Measurements from ENCODE around the gene TAF11L14. TPM values are rescaled to one million over a fixed set of nuclear protein-coding genes. Genes with fewer than 3 reads are reported as not detected.
"Not testable (repeated sequence)": the region's sequence is repeated elsewhere in the genome, so short reads cannot be mapped to it uniquely, and the experiment has no call there.

The TAF11L14 gene
- total and polyA plus RNA-seq, 4 donors: not detected

DNA sequence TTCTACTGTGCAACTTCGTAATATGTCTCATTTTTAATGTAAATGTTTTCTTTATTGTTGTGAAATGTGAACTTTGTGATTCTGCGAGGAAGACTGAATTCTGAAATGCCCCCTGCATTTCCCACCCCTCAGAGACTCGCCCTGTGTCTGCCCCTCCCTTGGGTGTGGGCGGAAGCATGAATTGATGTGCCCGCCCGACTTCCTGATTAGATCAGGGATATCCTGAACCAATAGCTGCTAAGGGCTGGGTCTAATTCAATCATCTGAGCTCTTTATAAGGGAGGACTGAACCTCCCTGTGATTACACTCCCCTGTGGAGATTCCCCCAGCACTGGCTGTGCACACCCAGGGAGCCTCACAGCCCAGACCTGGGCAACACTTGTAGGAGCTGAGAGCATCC, 30.4 kb upstream of the TAF11L14 start, which contains the start of gene TAF11L11:
Gene TAF11L11 (plus strand): TSS at position 304 of the 400 bp plus-strand sequence.
- H3K27ac ChIP-seq (ENCODE audit: low read depth in 1 of 2, low read length in 2 of 2); H3K4me1 ChIP-seq (ENCODE audit: control insufficient read depth in 4 of 4, insufficient read depth in 4 of 4, low read length in 3 of 4); H3K27me3 ChIP-seq (ENCODE audit: control insufficient read depth in 4 of 4, insufficient read depth in 4 of 4, low read length in 3 of 4); H3K9me3 ChIP-seq (ENCODE audit: control insufficient read depth in 4 of 4, low read length in 3 of 4); H3K9ac ChIP-seq (ENCODE audit: low read depth in 1 of 2, low read length in 2 of 2); H3K4me3 ChIP-seq (ENCODE audit: low read depth in 1 of 3, low read length in 3 of 3); H3K36me3 ChIP-seq (ENCODE audit: control insufficient read depth in 4 of 4, insufficient read depth in 3 of 4, low read depth in 1 of 4, low read length in 3 of 4); DNase-seq (ENCODE audit: low spot score): not testable (repeated sequence)
- WGBS: 61% methylated on average over 6 of the region's 6 CpGs

- Histone ChIP-seq H3K36me3 (ENCODE audit: control insufficient read depth in 4 of 4, insufficient read depth in 3 of 4, low read depth in 1 of 4, low read length in 3 of 4) (no peaks in the 10 kb centered on the region), H3K27ac (ENCODE audit: low read depth in 1 of 2, low read length in 2 of 2) (no peak overlapping the region), H3K9me3 (ENCODE audit: control insufficient read depth in 4 of 4, low read length in 3 of 4) (no peaks in the 10 kb centered on the region), H3K9ac (ENCODE audit: low read depth in 1 of 2, low read length in 2 of 2) (no peak overlapping the region), H3K27me3 (ENCODE audit: control insufficient read depth in 4 of 4, insufficient read depth in 4 of 4, low read length in 3 of 4) (peaks cover 0 to 2% (median 0%) of the 10 kb centered on the region in 4 donors), H3K4me1 (ENCODE audit: control insufficient read depth in 4 of 4, insufficient read depth in 4 of 4, low read length in 3 of 4) (no peaks in the 10 kb centered on the region), H3K4me3 (ENCODE audit: low read depth in 1 of 3, low read length in 3 of 3) (no peak overlapping the region)
- no peak for DNase-seq (ENCODE audit: low spot score)
- WGBS: 89% methylated on average over 14 of the region's 14 CpGs
- TF ChIP-seq RAD21 (IDR thresholded peaks at IDR 0.05) (no peak), NR2F2 (IDR thresholded peaks at IDR 0.05) (no peak), EGR1 (IDR thresholded peaks at IDR 0.05; ENCODE audit: low read depth in 2 of 2) (no peak), FOXA2 (IDR thresholded peaks at IDR 0.05) (no peak), FOXA1 (IDR thresholded peaks at IDR 0.05) (no peak), ATF3 (IDR thresholded peaks at IDR 0.05) (no peak), YY1 (IDR thresholded peaks at IDR 0.05) (no peak), HNF4A (conservative IDR thresholded peaks at IDR 0.05) (no peak), REST (IDR thresholded peaks at IDR 0.05) (no peak), SP1 (IDR thresholded peaks at IDR 0.05) (no peak), GABPA (IDR thresholded peaks at IDR 0.05 in 1 of 2, conservative IDR thresholded peaks at IDR 0.05 in 1 of 2) (no peak), HNF4G (IDR thresholded peaks at IDR 0.05) (no peak), JUND (IDR thresholded peaks at IDR 0.05) (no peak), TAF1 (conservative IDR thresholded peaks at IDR 0.05) (no peak), RXRA (IDR thresholded peaks at IDR 0.05) (no peak)
- TF ChIP-seq, protein P1, sequence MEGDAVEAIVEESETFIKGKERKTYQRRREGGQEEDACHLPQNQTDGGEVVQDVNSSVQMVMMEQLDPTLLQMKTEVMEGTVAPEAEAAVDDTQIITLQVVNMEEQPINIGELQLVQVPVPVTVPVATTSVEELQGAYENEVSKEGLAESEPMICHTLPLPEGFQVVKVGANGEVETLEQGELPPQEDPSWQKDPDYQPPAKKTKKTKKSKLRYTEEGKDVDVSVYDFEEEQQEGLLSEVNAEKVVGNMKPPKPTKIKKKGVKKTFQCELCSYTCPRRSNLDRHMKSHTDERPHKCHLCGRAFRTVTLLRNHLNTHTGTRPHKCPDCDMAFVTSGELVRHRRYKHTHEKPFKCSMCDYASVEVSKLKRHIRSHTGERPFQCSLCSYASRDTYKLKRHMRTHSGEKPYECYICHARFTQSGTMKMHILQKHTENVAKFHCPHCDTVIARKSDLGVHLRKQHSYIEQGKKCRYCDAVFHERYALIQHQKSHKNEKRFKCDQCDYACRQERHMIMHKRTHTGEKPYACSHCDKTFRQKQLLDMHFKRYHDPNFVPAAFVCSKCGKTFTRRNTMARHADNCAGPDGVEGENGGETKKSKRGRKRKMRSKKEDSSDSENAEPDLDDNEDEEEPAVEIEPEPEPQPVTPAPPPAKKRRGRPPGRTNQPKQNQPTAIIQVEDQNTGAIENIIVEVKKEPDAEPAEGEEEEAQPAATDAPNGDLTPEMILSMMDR (IDR thresholded peaks at IDR 0.05; ENCODE audit: low read depth, low read length, missing input control): no peak
- TF ChIP-seq, protein P2, sequence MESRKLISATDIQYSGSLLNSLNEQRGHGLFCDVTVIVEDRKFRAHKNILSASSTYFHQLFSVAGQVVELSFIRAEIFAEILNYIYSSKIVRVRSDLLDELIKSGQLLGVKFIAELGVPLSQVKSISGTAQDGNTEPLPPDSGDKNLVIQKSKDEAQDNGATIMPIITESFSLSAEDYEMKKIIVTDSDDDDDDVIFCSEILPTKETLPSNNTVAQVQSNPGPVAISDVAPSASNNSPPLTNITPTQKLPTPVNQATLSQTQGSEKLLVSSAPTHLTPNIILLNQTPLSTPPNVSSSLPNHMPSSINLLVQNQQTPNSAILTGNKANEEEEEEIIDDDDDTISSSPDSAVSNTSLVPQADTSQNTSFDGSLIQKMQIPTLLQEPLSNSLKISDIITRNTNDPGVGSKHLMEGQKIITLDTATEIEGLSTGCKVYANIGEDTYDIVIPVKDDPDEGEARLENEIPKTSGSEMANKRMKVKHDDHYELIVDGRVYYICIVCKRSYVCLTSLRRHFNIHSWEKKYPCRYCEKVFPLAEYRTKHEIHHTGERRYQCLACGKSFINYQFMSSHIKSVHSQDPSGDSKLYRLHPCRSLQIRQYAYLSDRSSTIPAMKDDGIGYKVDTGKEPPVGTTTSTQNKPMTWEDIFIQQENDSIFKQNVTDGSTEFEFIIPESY (IDR thresholded peaks at IDR 0.05): no peak
- TF ChIP-seq, protein P3, sequence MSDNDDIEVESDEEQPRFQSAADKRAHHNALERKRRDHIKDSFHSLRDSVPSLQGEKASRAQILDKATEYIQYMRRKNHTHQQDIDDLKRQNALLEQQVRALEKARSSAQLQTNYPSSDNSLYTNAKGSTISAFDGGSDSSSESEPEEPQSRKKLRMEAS (IDR thresholded peaks at IDR 0.05): no peak
These were observed 29.3 kb upstream of the TAF11L14 start for GRCh38 chr5:17604951-17605350.

- H3K9ac ChIP-seq (ENCODE audit: low read depth in 1 of 2, low read length in 2 of 2); H3K36me3 ChIP-seq (ENCODE audit: control insufficient read depth in 4 of 4, insufficient read depth in 3 of 4, low read depth in 1 of 4, low read length in 3 of 4); H3K27me3 ChIP-seq (ENCODE audit: control insufficient read depth in 4 of 4, insufficient read depth in 4 of 4, low read length in 3 of 4); H3K27ac ChIP-seq (ENCODE audit: low read depth in 1 of 2, low read length in 2 of 2); H3K4me1 ChIP-seq (ENCODE audit: control insufficient read depth in 4 of 4, insufficient read depth in 4 of 4, low read length in 3 of 4); H3K9me3 ChIP-seq (ENCODE audit: control insufficient read depth in 4 of 4, low read length in 3 of 4); DNase-seq (ENCODE audit: low spot score); H3K4me3 ChIP-seq (ENCODE audit: low read depth in 1 of 3, low read length in 3 of 3): not testable (repeated sequence)
- WGBS: 61% methylated on average over 4 of the region's 4 CpGs
These were observed 26.8 kb upstream of the TAF11L14 start for GRCh38 chr5:17607461-17607860.

- 64% methylated on average over 2 of the region's 2 CpGs for WGBS
- H3K27ac ChIP-seq (ENCODE audit: low read depth in 1 of 2, low read length in 2 of 2); H3K9me3 ChIP-seq (ENCODE audit: control insufficient read depth in 4 of 4, low read length in 3 of 4); DNase-seq (ENCODE audit: low spot score); H3K27me3 ChIP-seq (ENCODE audit: control insufficient read depth in 4 of 4, insufficient read depth in 4 of 4, low read length in 3 of 4); H3K4me1 ChIP-seq (ENCODE audit: control insufficient read depth in 4 of 4, insufficient read depth in 4 of 4, low read length in 3 of 4); H3K9ac ChIP-seq (ENCODE audit: low read depth in 1 of 2, low read length in 2 of 2); H3K4me3 ChIP-seq (ENCODE audit: low read depth in 1 of 3, low read length in 3 of 3); H3K36me3 ChIP-seq (ENCODE audit: control insufficient read depth in 4 of 4, insufficient read depth in 3 of 4, low read depth in 1 of 4, low read length in 3 of 4): not testable (repeated sequence)
These were observed 24.2 kb upstream of the TAF11L14 start, which contains the start of gene TAF11L12 for GRCh38 chr5:17610092-17610491. Gene TAF11L12 (plus strand): TSS chr5:17610392.

Data from liver (tissue), 9 donors.